ENCODE data around the gene GOLGA6C.

DNA sequence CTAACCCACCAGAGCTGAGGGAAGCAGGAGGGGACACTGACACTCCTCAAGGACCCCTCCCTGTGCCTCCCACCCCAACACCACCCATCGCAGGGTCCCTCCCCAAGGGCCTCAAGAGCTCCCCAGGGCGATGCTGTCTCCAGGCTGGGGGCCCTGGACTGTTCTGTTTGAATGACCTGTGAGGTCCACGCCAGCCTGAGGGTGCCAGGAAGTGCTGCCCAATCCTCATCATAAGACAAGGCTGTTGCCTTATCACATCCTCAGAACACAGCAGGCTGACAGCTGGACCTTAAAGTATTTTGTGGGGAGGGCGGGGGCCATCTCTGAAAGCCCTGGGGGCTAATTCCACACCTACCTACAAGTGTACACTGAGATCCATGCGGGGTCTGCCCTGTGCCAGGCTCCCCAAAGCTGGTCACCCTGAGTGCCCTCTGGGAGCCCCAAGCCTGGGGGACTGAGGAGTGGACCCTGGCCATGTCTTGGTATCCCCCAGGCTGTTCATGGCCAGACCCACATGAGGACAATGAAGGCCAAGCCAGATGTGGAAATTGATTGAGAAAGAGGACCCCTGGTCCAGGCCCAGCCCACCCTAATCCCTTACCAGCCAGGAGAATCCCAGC is 23.8 kb upstream of the GOLGA6C start:
- TF ChIP-seq, protein P1, sequence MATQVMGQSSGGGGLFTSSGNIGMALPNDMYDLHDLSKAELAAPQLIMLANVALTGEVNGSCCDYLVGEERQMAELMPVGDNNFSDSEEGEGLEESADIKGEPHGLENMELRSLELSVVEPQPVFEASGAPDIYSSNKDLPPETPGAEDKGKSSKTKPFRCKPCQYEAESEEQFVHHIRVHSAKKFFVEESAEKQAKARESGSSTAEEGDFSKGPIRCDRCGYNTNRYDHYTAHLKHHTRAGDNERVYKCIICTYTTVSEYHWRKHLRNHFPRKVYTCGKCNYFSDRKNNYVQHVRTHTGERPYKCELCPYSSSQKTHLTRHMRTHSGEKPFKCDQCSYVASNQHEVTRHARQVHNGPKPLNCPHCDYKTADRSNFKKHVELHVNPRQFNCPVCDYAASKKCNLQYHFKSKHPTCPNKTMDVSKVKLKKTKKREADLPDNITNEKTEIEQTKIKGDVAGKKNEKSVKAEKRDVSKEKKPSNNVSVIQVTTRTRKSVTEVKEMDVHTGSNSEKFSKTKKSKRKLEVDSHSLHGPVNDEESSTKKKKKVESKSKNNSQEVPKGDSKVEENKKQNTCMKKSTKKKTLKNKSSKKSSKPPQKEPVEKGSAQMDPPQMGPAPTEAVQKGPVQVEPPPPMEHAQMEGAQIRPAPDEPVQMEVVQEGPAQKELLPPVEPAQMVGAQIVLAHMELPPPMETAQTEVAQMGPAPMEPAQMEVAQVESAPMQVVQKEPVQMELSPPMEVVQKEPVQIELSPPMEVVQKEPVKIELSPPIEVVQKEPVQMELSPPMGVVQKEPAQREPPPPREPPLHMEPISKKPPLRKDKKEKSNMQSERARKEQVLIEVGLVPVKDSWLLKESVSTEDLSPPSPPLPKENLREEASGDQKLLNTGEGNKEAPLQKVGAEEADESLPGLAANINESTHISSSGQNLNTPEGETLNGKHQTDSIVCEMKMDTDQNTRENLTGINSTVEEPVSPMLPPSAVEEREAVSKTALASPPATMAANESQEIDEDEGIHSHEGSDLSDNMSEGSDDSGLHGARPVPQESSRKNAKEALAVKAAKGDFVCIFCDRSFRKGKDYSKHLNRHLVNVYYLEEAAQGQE (IDR thresholded peaks at IDR 0.05): no peak
- TF ChIP-seq, protein P2, sequence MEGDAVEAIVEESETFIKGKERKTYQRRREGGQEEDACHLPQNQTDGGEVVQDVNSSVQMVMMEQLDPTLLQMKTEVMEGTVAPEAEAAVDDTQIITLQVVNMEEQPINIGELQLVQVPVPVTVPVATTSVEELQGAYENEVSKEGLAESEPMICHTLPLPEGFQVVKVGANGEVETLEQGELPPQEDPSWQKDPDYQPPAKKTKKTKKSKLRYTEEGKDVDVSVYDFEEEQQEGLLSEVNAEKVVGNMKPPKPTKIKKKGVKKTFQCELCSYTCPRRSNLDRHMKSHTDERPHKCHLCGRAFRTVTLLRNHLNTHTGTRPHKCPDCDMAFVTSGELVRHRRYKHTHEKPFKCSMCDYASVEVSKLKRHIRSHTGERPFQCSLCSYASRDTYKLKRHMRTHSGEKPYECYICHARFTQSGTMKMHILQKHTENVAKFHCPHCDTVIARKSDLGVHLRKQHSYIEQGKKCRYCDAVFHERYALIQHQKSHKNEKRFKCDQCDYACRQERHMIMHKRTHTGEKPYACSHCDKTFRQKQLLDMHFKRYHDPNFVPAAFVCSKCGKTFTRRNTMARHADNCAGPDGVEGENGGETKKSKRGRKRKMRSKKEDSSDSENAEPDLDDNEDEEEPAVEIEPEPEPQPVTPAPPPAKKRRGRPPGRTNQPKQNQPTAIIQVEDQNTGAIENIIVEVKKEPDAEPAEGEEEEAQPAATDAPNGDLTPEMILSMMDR (IDR thresholded peaks at IDR 0.05; ENCODE audit: low read depth, low read length, missing input control): no peak
- TF ChIP-seq NR2F2 (IDR thresholded peaks at IDR 0.05) (no peak), GABPA (IDR thresholded peaks at IDR 0.05 in 1 of 2, conservative IDR thresholded peaks at IDR 0.05 in 1 of 2) (no peak), TAF1 (conservative IDR thresholded peaks at IDR 0.05) (no peak), FOXA1 (IDR thresholded peaks at IDR 0.05) (no peak), HNF4G (IDR thresholded peaks at IDR 0.05) (no peak), YY1 (IDR thresholded peaks at IDR 0.05) (no peak)
- TF ChIP-seq, protein P3, sequence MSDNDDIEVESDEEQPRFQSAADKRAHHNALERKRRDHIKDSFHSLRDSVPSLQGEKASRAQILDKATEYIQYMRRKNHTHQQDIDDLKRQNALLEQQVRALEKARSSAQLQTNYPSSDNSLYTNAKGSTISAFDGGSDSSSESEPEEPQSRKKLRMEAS (IDR thresholded peaks at IDR 0.05): no peak

Data from liver (tissue), 3 donors.